ENCODE results near the gene PLXNA1. TPM values are rescaled to one million over a fixed set of nuclear protein-coding genes. Genes with fewer than 3 reads are reported as not detected.

PLXNA1 gene
- total and polyA plus RNA-seq, 2 of the 8 experiments (the other 6 are each of a cell fraction or from before 2014, with no cell fraction given) = 47.5 to 54.9 TPM

GRCh38 chr3:127020543-127020942 is 37.6 kb downstream of the PLXNA1 start:
- FAIRE-seq (no peak), DNase-seq (ENCODE audit: low read depth in 1 of 2, low spot score in 2 of 2) (no peak)
- Histone ChIP-seq H3K18ac (ENCODE audit: extremely low read depth, low read length) (no peak overlapping the region), H2BK12ac (ENCODE audit: low read depth, low read length) (no peak overlapping the region), H3K14ac (ENCODE audit: insufficient read length) (no peak overlapping the region), H3K79me1 (ENCODE audit: low read depth, low read length) (no peaks in the 10 kb centered on the region), H2AFZ (ENCODE audit: low read length) (no peak overlapping the region), H2BK15ac (ENCODE audit: low read length) (no peak overlapping the region), H3K79me2 (ENCODE audit: control insufficient read depth in 1 of 2, insufficient read depth in 2 of 2, low read length in 2 of 2) (no peaks in the 10 kb centered on the region), H3K36me3 (ENCODE audit: control insufficient read depth in 2 of 4, insufficient read depth in 4 of 4, low read length in 3 of 4) (peaks cover 5 to 59% (median 45%) of the 10 kb centered on the region in 4 experiments), H3K9me3 (ENCODE audit: insufficient read depth in 2 of 2, low read depth in 1 of 2, low read length in 1 of 2) (no peaks in the 10 kb centered on the region), H2AK5ac (ENCODE audit: low read depth, low read length) (no peak overlapping the region), H2BK20ac (ENCODE audit: low read length) (no peak overlapping the region), H3K4me3 (ENCODE audit: extremely low read depth in 1 of 4, insufficient read depth in 2 of 4, low read depth in 3 of 4, low read length in 4 of 4) (no peak overlapping the region), H4K91ac (replicated peaks; ENCODE audit: insufficient read length, low read length) (no peak overlapping the region), H4K5ac (ENCODE audit: insufficient read length, low read depth, low read length) (no peak overlapping the region), H3K4me2 (ENCODE audit: insufficient read depth in 1 of 2, low read depth in 2 of 2, low read length in 2 of 2) (no peak overlapping the region), H3K4me1 (replicated peaks in 1 of 4; ENCODE audit: control insufficient read depth in 3 of 4, insufficient read depth in 4 of 4, low read length in 3 of 4) (no peaks in the 10 kb centered on the region), H2BK5ac (ENCODE audit: low read depth, low read length) (no peak overlapping the region), H3K27ac (ENCODE audit: low read depth, low read length) (no peak overlapping the region), H3K23ac (ENCODE audit: insufficient read length) (no peak overlapping the region), H3K23me2 (ENCODE audit: low read depth, low read length) (no peaks in the 10 kb centered on the region), H2BK120ac (replicated peaks; ENCODE audit: low read depth, low read length) (no peak overlapping the region), H4K8ac (ENCODE audit: extremely low read depth, insufficient read depth, low read length) (no peak overlapping the region), H4K20me1 (replicated peaks in 1 of 2; ENCODE audit: control insufficient read depth in 1 of 2, insufficient read depth in 2 of 2, low read length in 2 of 2) (peaks cover under 1 to 7% of the 10 kb centered on the region in 2 experiments), H3K56ac (replicated peaks; ENCODE audit: insufficient read length, low read depth, low read length) (no peak overlapping the region), H3K4ac (replicated peaks; ENCODE audit: insufficient read length, low read depth, low read length) (no peak overlapping the region), H3K27me3 (replicated peaks in 1 of 4; ENCODE audit: control insufficient read depth in 3 of 4, extremely low read depth in 1 of 4, insufficient read depth in 3 of 4, low read length in 3 of 4) (no peaks in the 10 kb centered on the region), H3K9ac (replicated peaks in 1 of 4; ENCODE audit: extremely low read depth in 1 of 4, low read depth in 3 of 4, low read length in 3 of 4) (no peak overlapping the region)
- ChIA-PET POLR2A (ENCODE audit: partially characterized antibody) (no interaction called here), CTCF (ENCODE audit: partially characterized antibody) (interaction anchor here (2.0 kb wide), 1 partner anchor 435 kb away, joined by 4 read pairs; no protein-coding TSS in a partner anchor)
- no peak for TF ChIP-seq TAF1 (IDR thresholded peaks at IDR 0.05; ENCODE audit: low read depth, low read length)
- no peak for TF ChIP-seq GABPA (IDR thresholded peaks at IDR 0.05; ENCODE audit: borderline replicate concordance, insufficient read depth, low read length)
- no peak for TF ChIP-seq RXRA (IDR thresholded peaks at IDR 0.05; ENCODE audit: insufficient read depth, low read depth, low read length)
- WGBS, 2 experiments (ENCODE audit: extremely low coverage in 1 of 2, insufficient coverage in 1 of 2, insufficient read length in 1 of 2, insufficient replicate concordance in 2 of 2, low coverage in 1 of 2, low lambda C conversion rate in 2 of 2, missing lambda C conversion rate in 1 of 2) = 88% methylated on average over 13 of the region's 13 CpGs; no CpG with 5 or more reads in 1 of the 2 experiments

Measured in H1 (cell line).